Esophagus squamous epithelium (tissue), 5 donors: Measurements from ENCODE around the gene GPC4. TPM values are rescaled to one million over a fixed set of nuclear protein-coding genes. Genes with fewer than 3 reads are reported as not detected.
A peak's percentile ranks its signal among the peaks of the same experiment; 100 is the strongest.

Experiments
- DNase-seq: peaks from one replicate; lab custom pipeline; 2025; lab: John Stamatoyannopoulos, UW
- H3K27ac ChIP-seq, 4 donors: fragments of 200-600 bp; sonication (generic); one replicate each; pipeline ENCODE4 v1.5.1; 2016 to 2019; ENCODE audit warnings: mild to moderate bottlenecking in 1 of 4
- H3K27me3 ChIP-seq, 4 donors: fragments of 200-600 bp; sonication (generic); 1 replicate in 3 of 4; 2 replicates in 1 of 4; pipeline versions ENCODE4 v1.5.1 to v1.6.0; 2017 to 2021; ENCODE audit warnings: antibody characterized with exemption in 1 of 4
- H3K36me3 ChIP-seq, 3 donors: fragments of 200-600 bp; sonication (generic); one replicate each; pipeline ENCODE4 v1.5.1; 2016 to 2019
- H3K4me1 ChIP-seq, 3 donors: fragments of 200-600 bp; sonication (generic); one replicate each; pipeline ENCODE4 v1.5.1; 2017 to 2019
- H3K4me3 ChIP-seq, 4 donors: fragments of 200-600 bp; sonication (generic); 1 replicate in 3 of 4; 2 replicates in 1 of 4; pipeline ENCODE4 v1.5.1; 2016 to 2019; ENCODE audit warnings: mild to moderate bottlenecking in 2 of 4, moderate library complexity in 1 of 4
- H3K9me3 ChIP-seq, 3 donors: fragments of 200-600 bp; sonication (generic); one replicate each; pipeline ENCODE4 v1.5.1; 2016 to 2019
- CTCF ChIP-seq, 6 experiments: fragments of 450-650 bp in 4 of 6; fragments of 200-600 bp in 2 of 6; sonication (generic) in 2 of 6; IDR thresholded peaks; one replicate each; pipeline ENCODE4 v1.5.1; 2016 to 2019; ENCODE audit warnings: antibody characterized with exemption in 6 of 6, mild to moderate bottlenecking in 4 of 6, moderate library complexity in 4 of 6
- POLR2A ChIP-seq, 4 donors: fragments of 450-650 bp; IDR thresholded peaks; one replicate each; pipeline ENCODE4 v1.6.1; 2017; ENCODE audit warnings: antibody characterized with exemption in 4 of 4, mild to moderate bottlenecking in 4 of 4, moderate library complexity in 3 of 4
- WGBS, 2 donors: methylation state at CpG; one replicate each; pipeline ENCODE4 v1.1.5; 2018; 5-methylcytosine and 5-hydroxymethylcytosine counted together
- intact Hi-C: fragments of 100-400 bp; cut with DNase I; formaldehyde crosslinking; loops from one replicate; pipeline ENCODE4 v1.15.0; 2022
- total RNA-seq, 4 donors: library from RNA; depleted of rRNA; stranded (reverse); fragments of >200 nt; gene quantifications; one replicate each; pipeline ENCODE4 v1.1.0, GENCODE V29; 2016
- donor health status: DM: yes; HTN: yes; CAD: no.

The GPC4 gene
- total RNA-seq, 4 donors from 2014 or later = 1.3 to 8.2 (median 3.1) TPM

DNA sequence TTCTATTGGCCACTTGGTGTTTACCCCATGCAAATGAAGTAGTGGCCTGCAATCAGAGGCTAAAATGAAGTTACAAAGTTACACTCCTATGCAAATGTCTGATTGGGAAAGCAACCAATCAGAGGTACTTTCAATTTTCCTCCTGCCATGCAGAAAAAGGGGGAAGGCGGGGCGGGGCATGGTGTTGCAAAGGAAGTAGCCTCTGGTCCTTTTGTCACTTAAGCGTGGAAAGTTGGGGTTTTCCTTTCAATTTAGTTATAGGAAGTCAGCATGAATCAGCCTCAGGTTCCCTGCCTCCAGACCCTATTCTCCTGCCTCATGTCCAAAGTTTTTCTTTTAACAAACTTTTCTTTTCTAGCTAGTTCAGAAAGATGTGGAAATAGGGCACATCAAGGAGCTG, 69.3 kb downstream of the GPC4 start:
- no peak overlapping the region for H3K27ac ChIP-seq
- H3K9me3 ChIP-seq = no peaks in the 10 kb centered on the region
- no peak for TF ChIP-seq CTCF (IDR thresholded peaks at IDR 0.05)
- TF ChIP-seq POLR2A (IDR thresholded peaks at IDR 0.05) = no peak
- no peak overlapping the region for H3K4me3 ChIP-seq
- no peaks in the 10 kb centered on the region for H3K36me3 ChIP-seq
- no peaks in the 10 kb centered on the region for H3K27me3 ChIP-seq
- 66 to 77% methylated on average over 3 of the region's 3 CpGs for WGBS, 2 donors
- H3K4me1 ChIP-seq = peaks cover 0 to 5% (median 0%) of the 10 kb centered on the region in 3 donors
- intact Hi-C loops = no loop called here
- DNase-seq = no peak

GRCh38 chrX:133339566-133339965, 75.7 kb downstream of the GPC4 start:
- Histone ChIP-seq H3K27ac (no peak overlapping the region), H3K4me1 (peaks cover 0 to 10% (median 0%) of the 10 kb centered on the region in 3 donors), H3K4me3 (no peak overlapping the region), H3K9me3 (no peaks in the 10 kb centered on the region), H3K36me3 (no peaks in the 10 kb centered on the region), H3K27me3 (peaks cover 0 to 4% (median 0%) of the 10 kb centered on the region in 4 donors)
- intact Hi-C loops = no loop called here
- TF ChIP-seq CTCF (IDR thresholded peaks at IDR 0.05) = no peak
- DNase-seq = no peak
- WGBS, 2 donors = 58 to 59% methylated on average over 2 of the region's 2 CpGs

DNA sequence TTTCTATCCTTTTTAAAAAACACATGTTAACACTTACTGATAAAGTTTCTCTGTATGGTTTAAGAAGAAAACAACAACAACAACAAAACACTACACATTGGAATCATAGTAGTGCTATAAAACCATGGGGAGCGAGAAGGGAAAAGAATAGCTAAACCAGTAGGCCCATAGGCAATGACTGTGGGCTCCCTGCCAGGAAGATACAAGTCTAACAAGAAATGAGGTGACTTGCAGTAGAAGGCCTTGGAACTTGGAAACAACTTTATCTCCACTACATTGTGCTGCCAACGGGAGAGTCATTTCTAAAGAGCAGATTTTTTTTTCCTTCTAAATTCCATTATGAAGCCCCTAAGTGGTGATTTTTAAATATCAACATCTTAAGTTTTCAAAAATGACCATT, 78.0 kb downstream of the GPC4 start:
- no peak overlapping the region for H3K4me3 ChIP-seq
- intact Hi-C loops = no loop called here
- 19 to 33% methylated on average over 2 of the region's 2 CpGs for WGBS, 2 donors
- no peak overlapping the region for H3K27ac ChIP-seq
- H3K9me3 ChIP-seq = no peaks in the 10 kb centered on the region
- H3K27me3 ChIP-seq = peaks cover 0 to 8% (median 0%) of the 10 kb centered on the region in 4 donors
- DNase-seq = no peak
- H3K4me1 ChIP-seq = peaks cover 0 to 10% (median 0%) of the 10 kb centered on the region in 3 donors
- TF ChIP-seq CTCF (IDR thresholded peaks at IDR 0.05) (no peak), POLR2A (IDR thresholded peaks at IDR 0.05) (no peak)
- H3K36me3 ChIP-seq = no peaks in the 10 kb centered on the region

- Histone ChIP-seq H3K4me1 (peaks cover 0 to 10% (median 0%) of the 10 kb centered on the region in 3 donors), H3K4me3 (no peak overlapping the region), H3K27me3 (peaks cover 0 to 8% (median 0%) of the 10 kb centered on the region in 4 donors), H3K36me3 (no peaks in the 10 kb centered on the region), H3K9me3 (no peaks in the 10 kb centered on the region), H3K27ac (no peak overlapping the region)
- intact Hi-C loops = no loop called here
- DNase-seq = no peak
- TF ChIP-seq CTCF (IDR thresholded peaks at IDR 0.05) (peak in 4 of 6 experiments; percentile 41 to 54 (median 48)), POLR2A (IDR thresholded peaks at IDR 0.05) (no peak)
- WGBS, 2 donors = 37 to 67% methylated on average over 2 of the region's 2 CpGs
Observed at GRCh38 chrX:133335027-133335426, 80.3 kb downstream of the GPC4 start.

- no peak overlapping the region for H3K4me3 ChIP-seq
- H3K9me3 ChIP-seq = no peaks in the 10 kb centered on the region
- no peak for DNase-seq
- H3K36me3 ChIP-seq = no peaks in the 10 kb centered on the region
- no peak for TF ChIP-seq POLR2A (IDR thresholded peaks at IDR 0.05)
- TF ChIP-seq CTCF (IDR thresholded peaks at IDR 0.05) = no peak
- intact Hi-C loops = loop anchor here (5.0 kb wide), 1 partner anchor 334 kb away; no protein-coding TSS in a partner anchor
- 82 to 94% methylated on average over 2 to 4 of the region's 4 CpGs for WGBS, 2 donors
- peaks cover 0 to 4% (median 0%) of the 10 kb centered on the region in 4 donors for H3K27me3 ChIP-seq
- H3K4me1 ChIP-seq = peaks cover 0 to 10% (median 0%) of the 10 kb centered on the region in 3 donors
- H3K27ac ChIP-seq = no peak overlapping the region
Observed at GRCh38 chrX:133333154-133333750, 82.0 kb downstream of the GPC4 start.
